Keratinocyte (primary cell): Measurements from ENCODE around the gene ARHGAP19. TPM values are rescaled to one million over a fixed set of nuclear protein-coding genes. Genes with fewer than 3 reads are reported as not detected.

Experiments used
- DNase-seq: peaks from one replicate; pipeline ENCODE4 v3.0.0-alpha.2; 2011; ENCODE audit warnings: low read depth, missing footprints, low spot score
- FAIRE-seq: peaks from 2 replicates; lab custom pipeline; 2011; peaks lifted over from hg19 to GRCh38; lab: Jason Lieb, UNC
- H2AFZ ChIP-seq: 2 replicates; pipeline ENCODE4 v1.6.0; 2012; ENCODE audit warnings: low read length, control low read depth, inconsistent platforms; ENCODE audit not compliant: control insufficient read depth
- H3K27ac ChIP-seq: 2 replicates; pipeline ENCODE4 v1.5.1; 2011; ENCODE audit warnings: low read length; ENCODE audit not compliant: control insufficient read depth, insufficient read depth
- H3K27me3 ChIP-seq: 3 replicates; pipeline ENCODE4 v1.6.0; 2011; ENCODE audit warnings: low read length; ENCODE audit not compliant: control insufficient read depth, insufficient read depth; ENCODE audit errors: extremely low read depth
- H3K36me3 ChIP-seq, 2 experiments: 2 replicates in 1 of 2; 3 replicates in 1 of 2; pipeline ENCODE4 v1.5.1; 2011; ENCODE audit warnings: low read length in 2 of 2, mild to moderate bottlenecking in 1 of 2; ENCODE audit not compliant: control insufficient read depth in 2 of 2, insufficient read depth in 2 of 2; ENCODE audit errors: extremely low read depth in 1 of 2
- H3K4me1 ChIP-seq: 3 replicates; pipeline ENCODE4 v1.5.1; 2011; ENCODE audit warnings: low read length; ENCODE audit not compliant: control insufficient read depth, insufficient read depth; ENCODE audit errors: extremely low read depth
- H3K4me2 ChIP-seq: 3 replicates; pipeline ENCODE4 v1.6.0; 2011; ENCODE audit warnings: low read depth, low read length; ENCODE audit not compliant: control insufficient read depth, insufficient read depth; ENCODE audit errors: extremely low read depth
- H3K4me3 ChIP-seq, 3 experiments: fragments of 200-600 bp in 1 of 3; sonication (generic) in 1 of 3; 2 replicates in 2 of 3; 3 replicates in 1 of 3; pipeline ENCODE4 v1.5.1; 2011 to 2016; ENCODE audit warnings: low read length in 3 of 3, mild to moderate bottlenecking in 3 of 3, control low read depth in 2 of 3, inconsistent platforms in 1 of 3, low read depth in 1 of 3, mixed read lengths in 1 of 3, mixed run types in 1 of 3, moderate library complexity in 1 of 3; ENCODE audit not compliant: control insufficient read depth in 2 of 3, insufficient read depth in 2 of 3; ENCODE audit errors: extremely low read depth in 1 of 3
- H3K79me2 ChIP-seq: 2 replicates; pipeline ENCODE4 v1.6.0; 2012; ENCODE audit warnings: low read length; ENCODE audit not compliant: control insufficient read depth, insufficient read depth
- H3K9ac ChIP-seq: 3 replicates; pipeline ENCODE4 v1.6.0; 2011; ENCODE audit warnings: low read length; ENCODE audit not compliant: control insufficient read depth, insufficient read depth; ENCODE audit errors: extremely low read depth
- H3K9me1 ChIP-seq: 3 replicates; pipeline ENCODE4 v1.6.0; 2011; ENCODE audit warnings: low read length; ENCODE audit not compliant: control insufficient read depth, insufficient read depth; ENCODE audit errors: extremely low read depth
- H3K9me3 ChIP-seq: 2 replicates; pipeline ENCODE4 v1.5.1; 2012; ENCODE audit warnings: low read depth, low read length; ENCODE audit not compliant: control insufficient read depth
- H4K20me1 ChIP-seq: 3 replicates; pipeline ENCODE4 v1.6.0; 2011; ENCODE audit warnings: low read length; ENCODE audit not compliant: control insufficient read depth, insufficient read depth; ENCODE audit errors: extremely low read depth
- CTCF ChIP-seq, 3 experiments: IDR thresholded peaks in 1 of 3; conservative IDR thresholded peaks in 1 of 3; optimal IDR thresholded peaks in 1 of 3; 2 replicates in 2 of 3; 3 replicates in 1 of 3; pipeline versions ENCODE3 to v1.5.1; 2011; ENCODE audit warnings: low read length in 3 of 3, mild to moderate bottlenecking in 3 of 3, moderate library complexity in 2 of 3, control low read depth in 1 of 3, inconsistent platforms in 1 of 3; ENCODE audit not compliant: insufficient read depth in 2 of 3; ENCODE audit errors: extremely low read depth in 1 of 3
- EZH2 ChIP-seq: IDR thresholded peaks from one replicate; pipeline ENCODE4 v1.6.1; 2012; ENCODE audit warnings: inconsistent platforms, mild to moderate bottlenecking, low read length, moderate library complexity
- dilution Hi-C: fragments of 300-500 bp; cut with MboI; formaldehyde crosslinking; loops from one replicate; pipeline ENCODE4 v1.7.0; 2020; ENCODE audit warnings: low sequenced_read_pairs; ENCODE audit not compliant: extremely low pct_ligation_motif_present
- polyA plus RNA-seq, 5 experiments: library from polyadenylated mRNA; depleted of rRNA in 3 of 5; stranded (reverse) in 3 of 5; stranded (forward) in 1 of 5; unstranded in 1 of 5; fragments of >200 nt; gene quantifications; 1 replicate in 1 of 5; 2 replicates in 3 of 5; 3 replicates in 1 of 5; pipeline versions ENCODE4 v1.2.1 to v1.2.3, GENCODE V29; 2011 to 2012; ENCODE audit warnings: missing spikeins in 2 of 5, low read depth in 1 of 5, low replicate concordance in 1 of 5

Gene ARHGAP19
- polyA plus RNA-seq, 1 donor (not counting 4 experiments of a cell fraction or from before 2014, with no cell fraction given) = 7.5 TPM

DNA sequence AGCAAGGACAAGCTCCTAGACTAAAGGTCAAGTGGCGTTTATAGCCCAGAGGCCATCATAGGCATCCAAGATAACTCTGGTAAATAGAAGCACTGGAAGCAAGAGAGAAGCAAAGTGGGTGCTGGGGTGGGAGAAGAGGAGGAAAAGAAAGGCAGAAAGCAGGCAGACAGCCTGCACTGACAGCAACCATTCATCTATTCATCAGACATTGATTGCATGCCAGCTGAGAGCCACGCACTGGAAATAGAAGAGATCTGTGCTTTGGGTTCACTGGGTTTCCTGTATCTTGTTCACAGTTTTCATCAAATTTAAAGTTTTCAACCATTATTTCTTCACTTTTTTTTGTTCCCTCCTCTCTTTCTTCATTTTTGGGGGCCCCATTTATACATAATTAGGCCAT is 102.0 kb downstream of the ARHGAP19 start:
- TF ChIP-seq CTCF (optimal IDR thresholded peaks at IDR 0.05 in 1 of 3, IDR thresholded peaks at IDR 0.05 in 1 of 3, conservative IDR thresholded peaks at IDR 0.05 in 1 of 3; ENCODE audit: extremely low read depth in 1 of 3, insufficient read depth in 2 of 3, low read length in 3 of 3) = no peak
- no peak for FAIRE-seq

GRCh38 chr10:97188261-97188711 is 104.2 kb downstream of the ARHGAP19 start:
- Histone ChIP-seq H3K4me2 (no peak overlapping the region), H3K9ac (no peak overlapping the region), H3K4me1 (no peaks in the 10 kb centered on the region), H3K79me2 (no peaks in the 10 kb centered on the region), H3K36me3 (no peaks in the 10 kb centered on the region), H2AFZ (no peak overlapping the region), H3K27me3 (peaks cover 67% of the 10 kb centered on the region), H3K4me3 (no peak overlapping the region), H3K27ac (no peak overlapping the region), H3K9me3 (no peaks in the 10 kb centered on the region), H4K20me1 (no peaks in the 10 kb centered on the region), H3K9me1 (no peaks in the 10 kb centered on the region)
- dilution Hi-C loops = no loop called here
- TF ChIP-seq CTCF (optimal IDR thresholded peaks at IDR 0.05 in 1 of 3, IDR thresholded peaks at IDR 0.05 in 1 of 3, conservative IDR thresholded peaks at IDR 0.05 in 1 of 3; ENCODE audit: extremely low read depth in 1 of 3, insufficient read depth in 2 of 3, low read length in 3 of 3) (no peak), EZH2 (no peak)
- FAIRE-seq (no peak), DNase-seq (no peak)

More for the DNA sequence above, 102.0 kb downstream of the ARHGAP19 start:
- no peak overlapping the region for H3K4me3 ChIP-seq
- H3K4me1 ChIP-seq = no peaks in the 10 kb centered on the region
- no peak overlapping the region for H3K27ac ChIP-seq
- no peak overlapping the region for H3K9ac ChIP-seq
- no peaks in the 10 kb centered on the region for H3K79me2 ChIP-seq
- dilution Hi-C loops = no loop called here
- H4K20me1 ChIP-seq = no peaks in the 10 kb centered on the region
- H3K36me3 ChIP-seq = no peaks in the 10 kb centered on the region
- no peak for DNase-seq
- no peaks in the 10 kb centered on the region for H3K9me1 ChIP-seq
- peaks cover 51% of the 10 kb centered on the region for H3K27me3 ChIP-seq
- H2AFZ ChIP-seq = no peak overlapping the region
- no peak overlapping the region for H3K4me2 ChIP-seq
- H3K9me3 ChIP-seq = no peaks in the 10 kb centered on the region
